Measurements from ENCODE around the gene CHCHD3.

The CHCHD3 gene

GRCh38 chr7:132857703-132858102 is 224.2 kb downstream of the CHCHD3 start:
- DNase-seq: no peak

GRCh38 chr7:132857031-132857430 is 224.9 kb downstream of the CHCHD3 start:
- DNase-seq: no peak

- DNase-seq: no peak
These were observed 225.5 kb downstream of the CHCHD3 start for GRCh38 chr7:132856416-132856815.

DNA sequence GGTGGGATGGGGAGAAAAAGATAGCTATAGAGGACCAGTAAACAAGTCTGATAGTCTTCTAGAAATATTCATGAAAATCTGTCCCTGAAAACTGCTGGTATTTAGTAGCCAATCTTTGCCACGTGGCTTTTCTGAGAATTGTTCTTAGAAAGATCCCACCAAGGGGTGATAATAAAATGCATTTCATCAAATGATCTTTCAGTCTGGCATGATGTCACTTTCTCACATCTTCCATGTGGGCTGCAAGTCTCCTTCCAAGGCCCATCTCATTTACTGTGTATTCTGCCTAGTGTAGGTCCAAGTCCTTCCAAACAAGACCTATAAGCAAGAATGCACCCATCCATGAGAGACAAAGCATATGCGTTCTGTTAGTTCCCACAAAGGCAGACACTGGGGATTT is 226.0 kb downstream of the CHCHD3 start:
- DNase-seq: no peak

GRCh38 chr7:132854238-132854637 is 227.7 kb downstream of the CHCHD3 start:
- no peak for DNase-seq

GRCh38 chr7:132847376-132847775 is 234.5 kb downstream of the CHCHD3 start:
- DNase-seq: no peak

GRCh38 chr7:132846086-132846485 is 235.8 kb downstream of the CHCHD3 start:
- DNase-seq: no peak

DNA sequence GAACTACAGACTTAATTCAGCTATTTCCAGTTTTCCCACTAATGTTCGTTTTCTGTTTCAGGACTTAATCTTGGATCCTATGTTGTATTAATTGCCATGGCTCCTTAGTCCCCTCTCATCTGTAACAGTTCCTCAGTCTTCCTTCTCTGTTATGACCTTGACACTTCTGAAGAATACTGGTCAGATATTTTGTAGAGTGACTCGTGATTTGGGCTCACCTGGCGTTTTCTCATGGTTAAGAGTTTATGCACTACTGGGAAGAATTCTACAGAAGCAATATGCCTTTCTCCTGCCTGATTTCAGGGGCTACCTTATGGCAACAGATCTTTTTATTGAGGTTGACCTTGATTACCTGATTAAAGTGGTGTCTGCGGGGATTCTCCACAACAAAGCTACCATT is 239.4 kb downstream of the CHCHD3 start:
- DNase-seq: no peak

DNA sequence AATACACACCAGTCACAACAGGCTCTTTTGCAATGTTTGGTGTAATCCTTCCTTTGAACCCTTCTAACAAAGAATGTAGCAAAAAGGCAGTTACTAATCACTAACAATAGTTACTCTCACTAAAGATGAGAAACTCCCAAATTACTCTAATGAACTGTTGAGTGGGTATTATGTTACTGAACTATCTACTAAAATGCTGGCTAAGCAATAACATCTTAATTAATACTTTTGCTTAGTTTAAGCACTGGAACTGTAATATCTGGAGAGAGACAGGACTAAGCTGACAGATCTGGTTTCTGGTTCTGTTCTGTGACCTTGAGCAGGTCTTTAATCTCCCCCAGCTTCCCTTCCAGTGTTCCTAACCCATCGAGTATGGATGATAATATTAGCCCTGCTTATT is 241.7 kb downstream of the CHCHD3 start:
- no peak for DNase-seq

- DNase-seq: no peak
These were observed 243.6 kb downstream of the CHCHD3 start for GRCh38 chr7:132838313-132838712.

GRCh38 chr7:132837529-132837928 is 244.4 kb downstream of the CHCHD3 start:
- DNase-seq: no peak

DNA sequence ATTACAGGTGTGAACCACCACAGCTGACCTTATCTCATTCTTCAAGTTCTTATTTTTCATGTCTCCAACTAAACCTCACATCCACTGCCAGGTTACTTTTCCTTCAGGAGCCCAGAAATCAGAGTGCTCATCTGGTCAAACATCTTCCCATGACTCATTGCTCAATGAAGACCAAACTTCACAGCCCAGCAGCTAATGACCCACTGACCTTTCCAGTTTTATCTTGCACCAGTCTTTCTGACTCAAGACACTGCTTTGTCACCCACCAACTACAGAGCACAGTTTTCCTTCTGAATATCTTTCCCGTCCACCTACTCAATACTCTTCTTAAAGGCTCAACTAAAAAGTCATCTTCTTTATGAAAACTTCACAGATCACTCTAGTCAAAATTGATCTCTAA is 245.1 kb downstream of the CHCHD3 start:
- no peak for DNase-seq

GRCh38 chr7:132830941-132831340 is 250.9 kb downstream of the CHCHD3 start:
- no peak for DNase-seq

DNA sequence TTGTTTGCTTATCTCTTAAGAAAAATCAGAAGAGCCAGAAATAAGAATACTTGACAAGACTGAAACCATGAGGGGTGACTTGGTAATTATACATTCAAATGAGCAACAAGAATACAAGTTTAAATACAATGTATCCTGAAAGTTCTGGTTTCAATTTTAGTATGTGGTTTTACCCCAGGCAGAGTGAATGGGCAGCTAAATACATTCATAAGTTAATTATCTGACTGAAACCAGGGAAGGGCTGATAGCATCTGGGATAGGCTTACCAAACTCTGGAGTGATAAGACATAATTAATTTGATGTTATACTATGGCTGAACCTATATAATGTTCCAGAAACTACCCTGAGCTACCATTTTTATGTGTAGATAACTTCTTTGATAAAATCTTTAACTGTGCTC is 253.4 kb downstream of the CHCHD3 start:
- no peak for DNase-seq

DNA sequence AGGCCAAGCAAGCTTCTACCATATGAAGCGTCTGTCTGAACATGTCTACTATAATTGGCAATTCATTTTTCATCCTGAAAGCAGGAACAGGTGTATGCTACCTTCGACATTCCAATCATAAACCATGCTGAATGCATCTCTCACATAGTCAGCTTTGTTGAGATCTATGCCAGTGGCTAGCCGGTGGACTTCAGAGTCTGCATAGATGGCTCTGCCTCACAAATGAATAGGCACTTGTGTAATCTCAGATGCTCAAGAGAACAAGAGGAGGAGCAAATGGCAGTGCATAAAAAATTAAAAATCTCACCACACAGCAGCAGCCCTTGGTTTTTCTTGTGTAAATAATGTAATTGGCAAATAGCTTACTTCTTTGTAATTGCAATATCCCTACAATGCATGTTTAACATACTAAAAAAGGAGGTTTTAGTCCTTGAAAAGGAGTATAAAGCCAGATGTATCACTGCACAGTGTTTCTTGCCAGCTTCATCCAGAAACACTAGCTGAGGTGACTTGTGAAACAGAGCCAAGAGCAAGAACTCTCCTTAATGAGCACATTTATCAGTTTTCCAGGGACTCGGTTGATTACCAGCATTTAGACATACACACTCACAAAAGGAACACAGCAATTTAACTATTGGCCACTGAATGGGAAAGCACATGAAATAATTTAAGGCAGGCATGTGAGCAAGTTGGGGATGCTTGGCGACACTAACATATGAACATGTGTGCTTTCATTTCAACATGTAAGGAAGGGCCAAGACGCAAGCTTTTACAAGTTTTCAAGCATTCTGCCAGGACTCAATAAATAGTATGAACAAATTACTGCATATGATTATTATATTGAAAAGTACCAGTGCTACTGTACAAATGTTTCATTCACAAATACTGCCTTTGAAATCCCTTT is 255.7 kb downstream of the CHCHD3 start:
- no peak for DNase-seq

DNA sequence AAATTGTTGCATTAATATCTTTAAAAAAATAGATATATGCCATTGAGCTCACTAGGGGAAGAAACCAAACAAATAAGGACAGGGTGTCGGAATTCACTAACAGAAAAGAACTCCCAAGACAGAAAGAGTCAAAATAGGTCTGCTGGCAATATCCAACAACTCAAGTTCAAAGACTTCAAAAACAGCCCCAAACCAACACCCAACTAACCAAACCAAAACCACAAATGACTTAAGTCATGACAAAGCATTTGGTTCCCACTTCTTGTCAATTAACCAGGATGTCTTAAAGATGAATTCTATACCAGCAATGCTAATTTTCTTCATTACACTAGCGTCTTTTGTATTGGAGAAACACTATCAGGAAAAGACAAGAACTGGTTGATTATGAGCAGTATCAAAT is 256.7 kb downstream of the CHCHD3 start:
- no peak for DNase-seq

GRCh38 chr7:132819648-132820047 is 262.2 kb downstream of the CHCHD3 start:
- DNase-seq: no peak

DNA sequence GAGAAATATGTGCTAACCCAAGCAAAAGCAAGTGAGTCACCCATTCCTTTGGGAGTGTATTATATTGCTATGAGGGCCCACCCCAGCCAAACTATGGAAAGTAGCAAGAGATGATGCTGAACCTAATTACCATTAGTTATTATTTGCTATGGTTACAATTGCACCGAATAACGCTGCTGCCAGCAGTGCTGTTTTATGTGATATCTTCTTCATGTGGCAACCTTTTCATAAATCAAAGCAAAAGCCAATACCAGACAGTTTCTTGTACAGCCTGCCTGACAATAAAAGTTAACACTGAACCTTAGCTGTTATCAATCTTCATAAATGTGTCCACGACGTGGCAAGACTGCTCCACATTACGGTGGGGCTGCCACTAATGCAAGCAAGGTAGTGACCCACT is 263.9 kb downstream of the CHCHD3 start:
- no peak for DNase-seq

DNA sequence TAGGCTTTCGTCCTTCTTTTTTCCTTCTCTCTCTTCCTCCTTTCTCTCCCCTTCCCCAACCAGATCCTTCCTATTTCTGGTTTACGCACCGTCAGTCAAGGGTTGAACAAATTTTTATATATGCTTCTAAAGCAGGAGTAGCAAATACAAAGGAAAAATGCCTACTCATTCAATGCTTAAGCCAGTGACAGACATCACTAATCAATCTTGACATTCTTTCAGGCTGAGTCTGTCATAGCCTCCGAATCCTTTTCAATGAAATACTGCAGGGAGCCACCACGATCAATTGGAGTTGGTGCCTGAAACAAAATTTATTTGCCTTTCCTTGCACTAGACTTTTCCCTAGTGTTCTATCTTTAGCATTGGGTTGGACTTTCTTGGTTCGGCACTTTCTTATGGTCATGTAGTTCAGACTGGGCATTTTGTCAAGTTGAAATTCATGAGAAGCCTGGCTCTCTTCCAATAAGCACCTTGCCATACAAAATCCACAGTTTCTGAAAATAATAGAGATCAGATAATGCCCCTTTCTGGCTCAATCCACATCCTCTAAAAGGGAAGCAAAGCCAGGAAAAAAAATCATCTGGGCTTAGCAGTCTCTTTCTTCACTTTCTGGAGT is 266.1 kb downstream of the CHCHD3 start:
- no peak for DNase-seq

- no peak for DNase-seq
These were observed 266.8 kb downstream of the CHCHD3 start for GRCh38 chr7:132815130-132815529.

- DNase-seq: no peak
These were observed 271.3 kb downstream of the CHCHD3 start for GRCh38 chr7:132810561-132810960.

- DNase-seq: no peak
These were observed 275.1 kb downstream of the CHCHD3 start for GRCh38 chr7:132806834-132807233.

GRCh38 chr7:132805766-132806165 is 276.1 kb downstream of the CHCHD3 start:
- no peak for DNase-seq

GRCh38 chr7:132804849-132805485 is 276.9 kb downstream of the CHCHD3 start:
- no peak for DNase-seq
